ENCODE measurements around the gene RHOJ. TPM values are rescaled to one million over a fixed set of nuclear protein-coding genes. Genes with fewer than 3 reads are reported as not detected.
"Not testable (repeated sequence)": the region's sequence is repeated elsewhere in the genome, so short reads cannot be mapped to it uniquely, and the experiment has no call there.

RHOJ gene
- total RNA-seq, 1 experiment from 2014 or later, result not detected

- DNase-seq (ENCODE audit: low spot score), result no peak
Observed at GRCh38 chr14:63297372-63298063, 93.3 kb downstream of the RHOJ start.

- no peak for DNase-seq (ENCODE audit: low spot score)
Observed at GRCh38 chr14:63299351-63300110, 95.3 kb downstream of the RHOJ start.

- DNase-seq (ENCODE audit: low spot score), result no peak
Observed at GRCh38 chr14:63300854-63301253, 96.6 kb downstream of the RHOJ start.

GRCh38 chr14:63301891-63302534 lies 97.8 kb downstream of the RHOJ start:
- no peak for DNase-seq (ENCODE audit: low spot score)

- DNase-seq (ENCODE audit: low spot score), result not testable (repeated sequence)
Observed at GRCh38 chr14:63304429-63304828, 100.2 kb downstream of the RHOJ start.

GRCh38 chr14:63308723-63309317 lies 104.6 kb downstream of the RHOJ start:
- DNase-seq (ENCODE audit: low spot score), result peak; percentile 49

GRCh38 chr14:63318835-63319234 lies 114.6 kb downstream of the RHOJ start, which contains the start of gene GPHB5:
GPHB5 (minus strand) TSS chr14:63318935; CDS start chr14:63317849, 1,086 bp downstream.
- DNase-seq (ENCODE audit: low spot score), result no peak

GRCh38 chr14:63322472-63322871 lies 118.2 kb downstream of the RHOJ start:
- DNase-seq (ENCODE audit: low spot score), result no peak

GRCh38 chr14:63322897-63323573 lies 118.8 kb downstream of the RHOJ start:
- DNase-seq (ENCODE audit: low spot score), result no peak

- no peak for DNase-seq (ENCODE audit: low spot score)
Observed at GRCh38 chr14:63326840-63327239, 122.6 kb downstream of the RHOJ start.

- DNase-seq (ENCODE audit: low spot score), result no peak
Observed at GRCh38 chr14:63328787-63329737, 124.8 kb downstream of the RHOJ start.

GRCh38 chr14:63342371-63342770 lies 138.1 kb downstream of the RHOJ start:
- no peak for DNase-seq (ENCODE audit: low spot score)

Other genes starting within 250 kb of the RHOJ start
- gene KCNH5, start 159.0 kb upstream of the RHOJ start, total RNA-seq (2014; rRNA removed; shearing (Covaris generic)), result not detected in 2 replicates
- not detected in 2 replicates for gene GPHB5, start 114.5 kb downstream of the RHOJ start, total RNA-seq (2014; rRNA removed; shearing (Covaris generic))